OCI-LY1 (cell line): ENCODE results near the gene LBH.

Experiments
- H2AFZ ChIP-seq: fragments of 200-600 bp; sonication (generic), shearing (Covaris generic); 2 replicates; pipeline ENCODE4 v1.6.0; 2014; ENCODE audit warnings: antibody characterized with exemption, mild to moderate bottlenecking, low read length
- H3F3A ChIP-seq: fragments of 200-600 bp; sonication (generic), shearing (Covaris generic); 2 replicates; pipeline ENCODE4 v1.6.0; 2014; ENCODE audit warnings: mild to moderate bottlenecking, antibody characterized with exemption, low read length, moderate library complexity; ENCODE audit not compliant: insufficient read depth
- H3K27ac ChIP-seq: fragments of 200-600 bp; sonication (generic); 2 replicates; pipeline ENCODE4 v1.5.1; 2014; ENCODE audit warnings: low read length, mixed run types, mild to moderate bottlenecking, low read depth; ENCODE audit not compliant: poor library complexity, severe bottlenecking
- H3K27me3 ChIP-seq: fragments of 200-600 bp; sonication (generic); 2 replicates; pipeline ENCODE4 v1.6.0; 2014; ENCODE audit warnings: antibody characterized with exemption, mild to moderate bottlenecking, low read length, moderate library complexity; ENCODE audit not compliant: insufficient read depth
- H3K36me3 ChIP-seq: fragments of 200-600 bp; sonication (generic); 2 replicates; pipeline ENCODE4 v1.6.1; 2014; ENCODE audit warnings: mild to moderate bottlenecking, antibody characterized with exemption, low read length, moderate library complexity, mixed read lengths; ENCODE audit not compliant: insufficient read depth
- H3K4me1 ChIP-seq: fragments of 200-600 bp; sonication (generic); 2 replicates; pipeline ENCODE4 v1.5.1; 2014; ENCODE audit warnings: mild to moderate bottlenecking, low read length, moderate library complexity; ENCODE audit not compliant: insufficient read depth, severe bottlenecking
- H3K4me2 ChIP-seq: fragments of 200-600 bp; sonication (generic), shearing (Covaris generic); 2 replicates; pipeline ENCODE4 v1.6.1; 2014; ENCODE audit warnings: low read length
- H3K4me3 ChIP-seq: fragments of 200-600 bp; sonication (generic); 2 replicates; pipeline ENCODE4 v1.5.1; 2014; ENCODE audit warnings: low read length, low read depth, mild to moderate bottlenecking, mixed read lengths; ENCODE audit not compliant: poor library complexity, severe bottlenecking
- H3K79me2 ChIP-seq: fragments of 200-600 bp; shearing (Covaris generic); 2 replicates; pipeline ENCODE4 v1.6.1; 2016; ENCODE audit warnings: mixed run types, low read length, mixed read lengths; ENCODE audit not compliant: insufficient read depth
- H3K9ac ChIP-seq: fragments of 200-600 bp; sonication (generic), shearing (Covaris generic); 2 replicates; pipeline ENCODE4 v1.6.1; 2014; ENCODE audit warnings: mild to moderate bottlenecking, low read length, mixed read lengths
- H3K9me2 ChIP-seq: fragments of 200-600 bp; sonication (generic), shearing (Covaris generic); 2 replicates; pipeline ENCODE4 v1.6.1; 2014; ENCODE audit warnings: low read depth, mild to moderate bottlenecking, low read length, mixed read lengths
- H3K9me3 ChIP-seq: fragments of 200-600 bp; shearing (Covaris generic); 2 replicates; pipeline ENCODE4 v1.6.1; 2014; ENCODE audit warnings: low read length, mixed read lengths
- H4K20me1 ChIP-seq: fragments of 200-600 bp; sonication (generic), shearing (Covaris generic); 2 replicates; pipeline ENCODE4 v1.6.0; 2016; ENCODE audit warnings: mild to moderate bottlenecking, low read length; ENCODE audit not compliant: insufficient read depth
- CTCF ChIP-seq: fragments of 200-600 bp; sonication (generic), shearing (Covaris generic); IDR thresholded peaks from 2 replicates; pipeline ENCODE4 v1.5.1; 2017; ENCODE audit warnings: mild to moderate bottlenecking, antibody characterized with exemption, low read length, moderate library complexity, mixed read lengths
- EZH2 ChIP-seq: fragments of 200-600 bp; sonication (generic), shearing (Covaris generic); IDR thresholded peaks from 2 replicates; pipeline ENCODE4 v1.8.0; 2017; ENCODE audit warnings: borderline replicate concordance, mixed run types, mild to moderate bottlenecking, antibody characterized with exemption, low read length, moderate library complexity, mixed read lengths

Gene LBH

DNA sequence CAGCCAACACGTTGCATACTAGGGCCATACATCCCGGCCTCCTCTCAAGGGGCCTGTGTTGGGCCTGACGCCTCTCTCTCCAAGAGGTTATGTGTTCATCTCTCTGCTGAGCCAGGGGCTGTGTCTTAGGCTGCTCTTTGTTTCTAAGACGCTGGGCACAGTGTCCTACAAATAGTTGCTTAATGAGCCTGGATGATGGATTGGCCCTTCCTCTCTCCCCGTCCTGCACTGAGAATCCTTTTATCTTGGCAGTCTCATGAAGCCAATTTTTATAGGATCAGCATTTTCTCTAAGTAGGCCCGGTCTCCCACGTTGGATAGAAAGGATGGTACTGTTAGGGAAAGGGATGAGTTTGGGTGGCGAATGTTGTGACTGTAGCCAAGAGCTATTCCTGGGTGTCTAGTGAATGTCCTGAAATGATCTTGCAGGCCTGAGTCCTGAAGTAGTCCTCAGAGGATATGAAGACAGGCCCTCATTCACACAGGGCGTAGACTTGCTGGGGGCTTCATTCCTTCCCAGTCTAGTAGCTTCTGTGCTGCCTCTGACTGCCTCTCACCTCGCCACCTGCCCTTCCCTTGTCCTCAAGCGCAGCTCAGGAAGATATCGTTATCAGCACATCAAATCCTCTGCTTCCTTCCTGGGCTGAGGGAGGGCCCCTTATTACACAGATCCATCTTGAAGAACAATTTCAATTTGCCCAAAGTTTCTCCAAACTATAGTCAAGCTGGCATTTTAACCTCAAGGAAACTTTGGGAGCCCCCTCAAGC is 8.8 kb downstream of the LBH start:
- Histone ChIP-seq H3K9me3 (no peaks in the 10 kb centered on the region), H3K27ac (no peak overlapping the region), H3K4me2 (no peak overlapping the region), H3K4me3 (no peak overlapping the region), H3F3A (no peaks in the 10 kb centered on the region), H3K4me1 (no peaks in the 10 kb centered on the region), H3K9me2 (no peaks in the 10 kb centered on the region), H3K9ac (no peak overlapping the region), H3K79me2 (no peaks in the 10 kb centered on the region), H4K20me1 (no peaks in the 10 kb centered on the region), H3K27me3 (0 out of 2 replicates have a peak, but pooled peaks cover 4% of the 10 kb centered on the region), H3K36me3 (no peaks in the 10 kb centered on the region), H2AFZ (no peak overlapping the region)
- no peak for TF ChIP-seq EZH2
- TF ChIP-seq CTCF, result no peak

DNA sequence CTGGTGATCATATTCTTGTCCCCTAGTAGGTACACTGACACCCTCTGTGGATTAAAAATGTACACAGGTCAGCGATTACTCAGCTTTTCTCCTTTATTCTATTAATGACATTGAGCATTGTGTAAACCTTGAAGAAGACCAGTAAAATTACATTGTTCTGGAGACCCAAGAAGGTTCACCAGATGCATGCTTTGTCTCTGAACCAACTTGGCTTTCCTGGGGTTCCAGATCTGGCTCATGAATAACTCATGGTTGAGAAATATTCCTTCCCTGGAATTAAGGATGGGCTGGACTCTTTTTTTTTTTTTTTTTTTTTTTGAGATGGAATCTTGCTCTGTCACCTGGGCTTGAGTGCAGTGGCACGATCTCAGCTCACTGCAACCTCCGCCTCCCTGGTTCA is 11.9 kb downstream of the LBH start:
- no peaks in the 10 kb centered on the region; the same call in 1 of the 2 replicates for H3F3A ChIP-seq
- H4K20me1 ChIP-seq, result no peaks in the 10 kb centered on the region
- 0 out of 2 replicates have a peak, but pooled peaks cover 5% of the 10 kb centered on the region for H3K27me3 ChIP-seq
- no peak overlapping the region for H3K9ac ChIP-seq
- no peak overlapping the region for H3K4me2 ChIP-seq
- TF ChIP-seq CTCF (no peak), EZH2 (no peak)
- H2AFZ ChIP-seq, result no peak overlapping the region
- no peaks in the 10 kb centered on the region for H3K4me1 ChIP-seq
- H3K9me3 ChIP-seq, result 0 out of 2 replicates have a peak, but pooled peaks cover 2% of the 10 kb centered on the region
- no peak overlapping the region for H3K4me3 ChIP-seq
- no peaks in the 10 kb centered on the region for H3K9me2 ChIP-seq
- no peaks in the 10 kb centered on the region for H3K79me2 ChIP-seq
- no peaks in the 10 kb centered on the region for H3K36me3 ChIP-seq
- no peak overlapping the region for H3K27ac ChIP-seq

GRCh38 chr2:30245364-30245763 is 14.0 kb downstream of the LBH start:
- TF ChIP-seq CTCF (no peak), EZH2 (no peak)
- Histone ChIP-seq H3K9me2 (no peaks in the 10 kb centered on the region), H3F3A (no peaks in the 10 kb centered on the region; the same call in 1 of the 2 replicates), H3K79me2 (no peaks in the 10 kb centered on the region), H3K9me3 (0 out of 2 replicates have a peak, but pooled peaks cover 2% of the 10 kb centered on the region), H3K4me2 (no peak overlapping the region), H4K20me1 (no peaks in the 10 kb centered on the region), H3K27me3 (0 out of 2 replicates have a peak, but pooled peaks cover 7% of the 10 kb centered on the region), H3K4me3 (no peak overlapping the region), H3K9ac (no peak overlapping the region), H3K36me3 (no peaks in the 10 kb centered on the region), H2AFZ (no peak overlapping the region), H3K4me1 (no peaks in the 10 kb centered on the region), H3K27ac (no peak overlapping the region)
